GM19043 (cell line): ENCODE results near the gene ADCYAP1R1.

Experiments
- ATAC-seq: cut with Tn5 transposase; IDR thresholded peaks from one replicate; pipeline ENCODE4 v1.9.1; 2021; ENCODE audit warnings: low read depth; ENCODE audit not compliant: unreplicated experiment

Gene ADCYAP1R1

DNA sequence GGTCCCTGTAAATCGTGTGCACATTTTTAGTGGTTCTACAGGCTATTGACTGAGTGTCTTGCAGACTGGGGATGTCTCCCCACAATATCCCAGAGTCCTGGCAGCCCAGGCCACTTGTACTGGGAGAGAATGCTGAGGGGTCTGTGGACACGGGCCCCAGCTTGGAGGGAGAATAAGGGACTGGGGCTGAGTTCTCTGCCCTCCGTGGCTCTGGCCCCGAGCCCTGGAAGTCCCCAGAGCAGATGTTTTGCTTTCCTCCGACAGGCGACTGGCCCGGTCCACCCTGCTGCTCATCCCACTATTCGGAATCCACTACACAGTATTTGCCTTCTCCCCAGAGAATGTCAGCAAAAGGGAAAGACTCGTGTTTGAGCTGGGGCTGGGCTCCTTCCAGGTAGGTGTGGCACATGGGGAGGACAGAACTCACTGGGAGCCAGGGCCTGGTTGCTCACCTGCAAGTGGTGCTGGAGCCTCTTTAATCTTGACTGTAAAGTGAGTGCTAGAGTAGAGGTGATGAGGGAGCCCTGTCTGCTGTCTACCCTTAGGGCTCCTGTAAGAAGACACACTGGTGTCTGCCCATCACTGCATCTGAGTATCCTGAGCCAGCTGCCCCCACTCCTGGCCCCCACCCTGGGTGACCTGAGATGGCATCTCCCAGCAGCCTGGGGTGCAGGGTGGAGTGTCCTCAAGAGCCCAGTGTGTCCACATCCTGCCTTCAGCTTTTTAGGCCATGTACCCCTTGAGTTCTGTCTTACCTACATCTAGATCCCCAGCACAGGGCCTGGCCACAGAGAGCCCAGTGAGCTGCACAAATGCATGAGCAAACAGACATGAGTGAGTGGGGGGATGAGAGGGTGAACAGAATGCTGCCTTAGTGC is 51.1 kb downstream of the ADCYAP1R1 start:
- ATAC-seq = no peak

DNA sequence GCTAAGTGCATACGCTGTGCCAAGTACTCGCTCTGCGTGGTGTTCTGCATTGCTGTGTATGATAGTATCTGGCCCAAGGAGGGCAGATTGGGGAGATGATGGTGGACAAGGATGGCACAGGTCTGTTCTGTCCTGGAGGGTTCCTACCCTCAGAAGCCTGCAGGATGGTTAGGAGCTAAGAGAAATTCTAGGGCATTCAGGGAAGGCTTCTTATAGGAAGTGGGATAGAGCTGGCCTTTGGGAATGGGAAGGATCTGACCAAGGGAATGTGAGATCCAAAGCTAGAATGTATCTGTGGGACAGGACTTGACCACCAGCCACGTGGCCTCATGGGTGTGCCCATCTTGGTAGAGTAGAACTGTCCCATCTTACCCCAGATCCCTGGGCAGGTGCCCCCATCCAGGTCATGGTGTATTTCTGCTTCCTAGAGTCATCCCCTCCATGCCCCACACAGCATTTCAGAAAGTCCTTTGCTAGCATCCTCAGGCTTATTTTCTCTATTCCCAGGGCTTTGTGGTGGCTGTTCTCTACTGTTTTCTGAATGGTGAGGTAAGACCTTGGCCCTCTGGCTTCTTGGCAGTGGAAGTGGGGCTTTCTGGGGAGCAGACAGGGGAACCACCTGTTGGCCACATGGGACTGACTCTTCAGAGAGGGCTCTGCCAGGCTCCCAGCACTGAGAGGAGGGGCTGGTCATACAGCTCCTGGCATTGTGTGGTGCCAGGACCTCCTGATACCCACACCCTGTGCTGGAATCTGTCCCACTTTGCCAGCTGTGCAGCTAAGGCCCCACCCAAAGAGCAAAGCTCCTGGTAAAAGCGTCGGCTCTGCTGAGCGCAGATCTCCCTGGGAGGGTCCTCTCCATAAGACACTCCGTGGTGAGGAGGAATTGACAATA is 52.5 kb downstream of the ADCYAP1R1 start:
- ATAC-seq = no peak

DNA sequence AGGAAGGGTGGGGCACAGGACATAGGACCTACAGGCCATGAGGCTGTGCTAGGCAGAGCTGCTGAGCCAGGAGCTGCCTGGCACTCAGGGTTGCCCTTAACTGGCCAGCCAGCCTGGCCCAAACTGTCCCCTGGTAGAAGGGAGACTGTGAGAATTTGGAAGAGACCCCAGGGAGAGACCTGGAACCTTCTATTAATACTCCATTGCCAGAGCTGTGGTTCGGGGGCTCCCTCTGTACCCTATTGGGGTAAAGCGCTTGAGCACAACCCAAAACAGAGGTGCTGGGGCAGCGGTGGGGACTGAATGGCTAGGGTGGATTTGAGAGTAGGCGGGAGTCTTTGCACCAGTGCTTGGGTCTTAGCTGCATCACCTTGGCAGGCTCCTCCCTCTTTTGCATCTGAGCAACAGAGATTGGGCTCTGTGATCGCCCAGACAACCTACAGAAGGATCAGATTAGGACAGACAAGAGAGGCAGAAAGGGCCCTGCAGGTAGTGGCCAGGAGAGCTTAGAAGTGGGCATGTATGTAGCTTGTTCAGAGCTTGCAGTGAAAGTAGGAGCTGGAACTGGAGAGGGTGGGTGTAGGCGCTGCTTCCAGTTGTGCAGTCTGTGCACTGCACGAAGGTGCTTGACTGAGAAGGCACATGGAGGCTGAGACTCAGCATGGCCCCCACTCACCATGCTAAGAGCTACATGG is 53.3 kb downstream of the ADCYAP1R1 start:
- no peak for ATAC-seq

DNA sequence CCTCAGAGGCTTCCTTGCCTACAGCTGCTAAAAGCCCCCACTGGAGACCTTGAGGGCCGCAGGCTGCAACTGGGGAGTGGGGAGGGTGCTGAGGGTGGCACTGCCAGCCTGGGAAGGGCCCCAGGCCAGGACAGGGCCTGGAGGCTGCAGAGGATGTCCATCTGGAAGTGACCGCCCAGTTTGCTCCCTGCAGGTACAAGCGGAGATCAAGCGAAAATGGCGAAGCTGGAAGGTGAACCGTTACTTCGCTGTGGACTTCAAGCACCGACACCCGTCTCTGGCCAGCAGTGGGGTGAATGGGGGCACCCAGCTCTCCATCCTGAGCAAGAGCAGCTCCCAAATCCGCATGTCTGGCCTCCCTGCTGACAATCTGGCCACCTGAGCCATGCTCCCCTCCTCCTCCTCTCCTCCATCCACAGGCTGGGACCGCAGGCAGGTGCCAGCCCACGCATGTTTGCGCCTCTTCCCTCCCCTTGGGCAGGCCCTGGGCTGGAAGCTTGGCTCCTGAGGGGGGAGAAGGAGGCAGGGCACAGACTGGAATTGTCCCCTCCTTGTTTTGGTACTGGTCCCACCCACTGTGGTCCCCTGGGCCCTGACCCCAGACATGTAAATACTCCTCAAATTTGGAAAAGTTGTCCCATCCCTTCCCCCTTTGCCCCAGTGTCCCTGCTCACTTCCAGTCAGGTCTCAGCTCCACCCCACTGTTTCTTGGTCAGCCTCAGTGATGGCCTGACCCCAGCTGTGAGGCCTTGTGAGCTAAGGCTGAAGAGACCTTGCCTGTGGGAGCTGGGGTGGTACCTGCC is 54.4 kb downstream of the ADCYAP1R1 start:
- ATAC-seq = no peak

- no peak for ATAC-seq
Observed at GRCh38 chr7:31107106-31108090, 55.3 kb downstream of the ADCYAP1R1 start.

- ATAC-seq = no peak
Observed at GRCh38 chr7:31108097-31108657, 56.1 kb downstream of the ADCYAP1R1 start.

DNA sequence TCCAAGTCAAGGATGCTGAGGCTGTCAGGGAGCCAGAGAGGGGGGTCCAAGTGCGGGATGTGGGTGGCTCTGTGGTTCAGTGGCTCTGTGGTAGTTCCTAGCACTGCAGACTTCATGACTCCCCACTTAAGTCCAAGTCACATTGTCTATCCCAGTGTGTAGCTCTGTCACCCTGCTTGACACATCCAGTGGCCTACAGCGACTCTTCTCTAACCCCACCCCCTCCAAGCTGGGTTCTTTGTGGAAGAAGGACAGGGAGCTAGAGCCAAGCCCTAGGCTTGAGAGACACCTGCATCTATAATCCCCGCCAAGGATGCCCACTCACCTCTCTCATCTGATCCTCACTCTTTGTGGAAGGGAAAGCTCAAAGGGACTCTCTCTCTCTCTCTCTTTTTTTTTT is 57.6 kb downstream of the ADCYAP1R1 start:
- ATAC-seq = no peak

DNA sequence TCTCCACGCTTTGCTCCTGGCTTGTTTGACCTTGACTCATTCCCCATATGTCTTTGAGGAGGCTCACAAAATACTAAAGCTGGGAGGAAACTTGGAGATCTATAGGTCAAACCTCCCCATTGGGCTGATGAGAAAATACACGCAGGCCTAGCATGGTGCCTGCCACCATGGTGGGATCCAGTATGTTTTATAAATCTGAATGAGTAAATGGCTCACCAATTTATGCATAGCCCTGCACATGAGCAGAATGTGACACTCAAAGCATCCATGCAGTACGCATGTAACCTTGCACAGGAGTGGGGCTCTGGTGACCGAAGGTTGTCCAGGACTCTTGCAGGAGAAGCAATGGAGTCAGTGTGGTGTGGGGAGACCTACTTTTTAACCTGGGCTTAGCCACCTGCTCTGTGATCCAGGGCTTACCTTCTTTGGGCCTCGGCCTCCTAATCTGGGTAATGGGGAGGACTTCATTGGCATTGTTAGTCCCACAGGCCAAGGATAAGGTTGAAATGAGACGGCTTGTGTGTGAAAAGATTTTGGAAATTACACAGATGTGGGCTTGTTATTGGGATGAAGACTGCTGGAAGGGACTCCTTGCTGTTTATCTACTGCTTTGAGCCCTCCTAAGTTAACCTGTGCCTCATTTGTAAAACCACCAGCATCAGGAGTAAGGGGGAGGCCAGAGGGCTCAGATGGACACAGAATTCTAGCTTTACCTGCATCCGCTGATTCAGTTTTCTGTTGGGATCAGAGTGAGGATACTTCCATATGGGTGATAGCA is 58.4 kb downstream of the ADCYAP1R1 start:
- no peak for ATAC-seq

- ATAC-seq = no peak
Observed at GRCh38 chr7:31111109-31111451, 59.0 kb downstream of the ADCYAP1R1 start.

DNA sequence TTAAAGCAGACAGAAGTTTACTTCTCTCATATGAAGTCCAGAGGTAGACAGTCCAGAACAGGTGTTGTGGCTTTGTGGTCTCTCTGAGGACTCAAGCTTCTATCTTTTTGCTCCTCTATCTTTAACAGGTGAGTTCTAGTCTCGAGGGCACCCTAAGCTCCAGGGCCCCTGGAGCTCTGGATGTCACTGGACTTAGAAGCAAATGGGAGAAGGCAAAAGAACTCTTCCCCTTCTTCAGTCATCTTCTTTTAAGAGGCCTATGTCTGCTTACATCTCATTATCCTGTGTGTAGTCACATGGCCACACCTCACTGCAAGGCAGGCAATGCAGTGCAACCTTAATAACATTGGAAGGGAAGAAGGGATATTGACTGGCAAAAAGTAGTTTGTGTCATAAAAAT is 61.6 kb downstream of the ADCYAP1R1 start:
- ATAC-seq = no peak

- no peak for ATAC-seq
Observed at GRCh38 chr7:31114593-31115343, 62.7 kb downstream of the ADCYAP1R1 start.

- ATAC-seq = no peak
Observed at GRCh38 chr7:31116615-31117014, 64.5 kb downstream of the ADCYAP1R1 start.

- no peak for ATAC-seq
Observed at GRCh38 chr7:31119249-31119648, 67.1 kb downstream of the ADCYAP1R1 start.

- ATAC-seq = no peak
Observed at GRCh38 chr7:31120800-31121513, 68.8 kb downstream of the ADCYAP1R1 start.

DNA sequence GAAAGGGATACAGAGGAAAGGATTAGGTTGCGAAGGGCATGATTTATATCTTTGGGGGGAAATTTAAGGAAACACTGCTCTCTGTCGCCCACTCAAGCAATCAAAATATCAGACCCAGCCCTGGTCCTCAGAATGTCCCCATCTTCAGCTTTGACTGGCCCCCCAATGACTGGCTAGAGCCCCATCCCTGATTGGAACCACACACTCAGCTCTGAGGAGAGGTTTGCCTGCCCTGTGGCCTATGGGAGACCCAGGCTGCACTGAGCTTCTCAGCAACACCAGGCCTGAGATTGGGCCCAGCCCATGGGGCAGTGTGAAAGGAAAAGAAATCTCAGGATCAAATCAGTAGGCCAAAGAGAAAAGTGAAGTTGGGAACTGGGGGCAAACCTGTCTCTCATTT is 69.5 kb downstream of the ADCYAP1R1 start:
- no peak for ATAC-seq

GRCh38 chr7:31122649-31123058 is 70.5 kb downstream of the ADCYAP1R1 start:
- ATAC-seq = no peak

DNA sequence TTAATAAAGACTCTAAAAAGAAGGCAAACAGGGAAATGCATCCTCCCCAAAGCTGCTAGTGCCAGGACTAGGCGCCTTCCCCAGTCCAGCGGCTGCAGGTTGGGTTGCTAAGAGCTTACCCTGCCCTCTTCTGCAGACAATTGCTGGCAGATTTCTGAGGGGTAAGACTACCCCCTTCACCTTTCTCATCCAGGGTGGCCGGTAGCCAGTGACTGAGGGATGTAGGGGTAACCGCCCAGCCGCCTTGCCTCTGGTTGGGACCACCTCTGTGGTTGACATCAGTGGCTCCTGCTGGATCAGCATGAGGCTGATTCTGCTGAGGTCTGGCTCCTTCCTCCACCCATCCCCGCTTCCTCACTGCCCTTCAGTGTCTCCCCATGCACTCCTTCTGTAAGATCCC is 71.2 kb downstream of the ADCYAP1R1 start:
- no peak for ATAC-seq
